ENCODE results near the gene IGSF9B.

IGSF9B gene

GRCh38 chr11:133934599-133935550 lies 21.9 kb downstream of the IGSF9B start:
- no peak for FAIRE-seq

- no peak for FAIRE-seq
These were observed 22.7 kb downstream of the IGSF9B start for GRCh38 chr11:133934096-133934495.

DNA sequence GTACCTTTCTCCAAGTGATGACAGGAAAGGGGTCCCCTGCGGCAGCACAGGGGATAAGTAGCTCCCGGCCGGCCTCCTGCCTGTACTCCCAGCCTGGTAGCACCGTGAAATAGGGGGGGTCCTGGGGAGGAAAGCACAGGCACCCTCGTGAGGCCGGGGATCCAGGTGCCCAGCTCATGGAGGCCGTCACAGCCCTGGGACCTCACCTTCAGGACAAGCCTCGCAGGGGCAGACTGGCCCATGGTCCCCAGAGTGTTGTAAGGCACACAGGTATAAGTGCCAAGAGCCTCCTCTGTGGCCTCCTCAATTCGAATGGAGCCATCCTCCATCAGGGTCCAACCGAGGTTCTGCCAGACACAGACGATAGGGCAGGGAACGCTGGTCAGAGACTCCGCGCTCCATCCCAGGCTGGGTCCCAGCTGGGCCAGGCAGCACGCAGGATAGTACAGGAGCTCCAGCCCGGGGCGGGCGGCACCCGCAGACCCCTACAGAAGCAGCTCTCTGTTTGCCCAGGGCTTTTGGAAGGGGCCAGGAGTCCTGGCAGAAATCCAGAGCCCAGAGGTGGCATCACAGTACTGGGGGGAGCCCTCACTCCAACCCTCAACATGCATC lies 25.2 kb downstream of the IGSF9B start:
- no peak for FAIRE-seq

GRCh38 chr11:133930767-133931448 lies 25.9 kb downstream of the IGSF9B start:
- FAIRE-seq, result no peak

GRCh38 chr11:133930053-133930766 lies 26.6 kb downstream of the IGSF9B start:
- FAIRE-seq, result no peak

DNA sequence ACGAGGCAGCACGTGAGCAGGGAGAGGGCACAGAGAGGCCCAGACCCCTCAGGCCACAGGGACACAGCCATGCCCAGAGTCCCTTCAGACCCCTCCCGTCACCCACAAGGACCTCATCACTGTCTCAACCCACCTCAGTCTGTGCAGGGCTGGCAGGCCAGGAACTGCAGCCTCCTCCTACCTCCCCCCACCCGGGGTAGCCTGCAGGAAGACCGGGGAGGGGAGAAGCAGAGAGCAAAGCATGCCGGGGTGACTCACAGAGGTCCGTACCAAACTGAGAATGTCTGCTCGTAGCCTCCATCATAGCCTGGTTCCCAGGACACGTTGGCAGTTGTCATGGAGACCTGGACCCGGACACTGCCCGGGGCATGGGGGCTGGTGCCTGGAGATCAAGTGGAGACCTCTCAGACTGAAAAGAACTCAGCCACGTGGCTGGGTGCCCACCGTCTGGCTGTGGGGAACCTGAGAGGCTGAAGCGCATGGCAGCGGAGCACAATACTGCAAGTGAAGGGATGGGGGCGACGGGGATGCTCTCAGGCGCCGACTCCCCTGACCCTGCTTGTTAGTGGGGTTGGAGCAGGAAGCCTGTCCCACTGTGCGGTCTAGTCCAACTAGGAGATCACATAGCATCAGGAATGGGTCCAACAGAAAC lies 27.2 kb downstream of the IGSF9B start:
- FAIRE-seq, result no peak

DNA sequence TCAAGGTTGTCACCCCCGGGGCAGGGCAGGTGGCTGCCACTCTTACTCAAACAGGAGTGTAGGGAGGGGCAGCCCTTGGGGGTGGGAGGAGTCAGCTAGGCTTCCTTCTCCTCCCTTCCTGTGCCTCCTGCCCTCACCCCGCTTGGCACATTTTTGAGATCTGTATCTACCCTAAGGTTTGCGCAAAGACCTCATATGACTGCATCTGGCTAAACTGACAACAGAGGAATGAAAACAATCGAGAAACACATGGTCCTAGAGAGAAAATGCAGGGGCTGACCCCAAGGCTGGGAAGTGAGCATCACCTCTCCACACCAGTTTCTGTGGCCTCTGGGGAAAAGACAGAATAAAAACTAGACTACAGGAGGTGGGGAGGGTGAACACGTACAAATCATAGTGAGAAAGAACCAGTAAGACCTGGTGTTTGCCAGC lies 28.1 kb downstream of the IGSF9B start:
- FAIRE-seq, result no peak

- no peak for FAIRE-seq
These were observed 28.8 kb downstream of the IGSF9B start for GRCh38 chr11:133927690-133928627.

- FAIRE-seq, result no peak
These were observed 30.1 kb downstream of the IGSF9B start for GRCh38 chr11:133926466-133927246.

DNA sequence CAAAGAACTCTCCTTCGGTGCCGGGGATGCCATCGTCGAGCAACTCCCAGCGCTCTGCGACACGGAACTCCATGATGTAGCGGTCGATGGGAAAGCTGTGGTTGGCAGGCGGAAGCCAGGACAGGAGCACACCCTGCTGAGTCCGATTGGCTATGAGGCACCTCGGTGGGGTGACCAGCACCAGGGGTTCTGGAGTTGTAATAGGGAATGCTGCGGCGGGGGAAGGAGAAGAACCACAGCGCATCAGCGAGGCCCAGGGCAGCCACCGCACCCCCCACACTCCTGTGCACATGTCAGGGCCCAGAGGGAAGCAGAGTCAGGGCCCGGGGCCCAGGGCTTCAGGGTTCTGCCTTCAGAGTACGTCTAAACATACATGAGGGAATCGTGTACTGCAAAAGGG lies 31.0 kb downstream of the IGSF9B start:
- FAIRE-seq, result no peak

GRCh38 chr11:133924661-133925060 lies 32.1 kb downstream of the IGSF9B start:
- no peak for FAIRE-seq

- no peak for FAIRE-seq
These were observed 34.5 kb downstream of the IGSF9B start for GRCh38 chr11:133922078-133922870.

GRCh38 chr11:133921513-133921912 lies 35.3 kb downstream of the IGSF9B start:
- FAIRE-seq, result no peak

- FAIRE-seq, result no peak
These were observed 35.7 kb downstream of the IGSF9B start for GRCh38 chr11:133921026-133921425.

DNA sequence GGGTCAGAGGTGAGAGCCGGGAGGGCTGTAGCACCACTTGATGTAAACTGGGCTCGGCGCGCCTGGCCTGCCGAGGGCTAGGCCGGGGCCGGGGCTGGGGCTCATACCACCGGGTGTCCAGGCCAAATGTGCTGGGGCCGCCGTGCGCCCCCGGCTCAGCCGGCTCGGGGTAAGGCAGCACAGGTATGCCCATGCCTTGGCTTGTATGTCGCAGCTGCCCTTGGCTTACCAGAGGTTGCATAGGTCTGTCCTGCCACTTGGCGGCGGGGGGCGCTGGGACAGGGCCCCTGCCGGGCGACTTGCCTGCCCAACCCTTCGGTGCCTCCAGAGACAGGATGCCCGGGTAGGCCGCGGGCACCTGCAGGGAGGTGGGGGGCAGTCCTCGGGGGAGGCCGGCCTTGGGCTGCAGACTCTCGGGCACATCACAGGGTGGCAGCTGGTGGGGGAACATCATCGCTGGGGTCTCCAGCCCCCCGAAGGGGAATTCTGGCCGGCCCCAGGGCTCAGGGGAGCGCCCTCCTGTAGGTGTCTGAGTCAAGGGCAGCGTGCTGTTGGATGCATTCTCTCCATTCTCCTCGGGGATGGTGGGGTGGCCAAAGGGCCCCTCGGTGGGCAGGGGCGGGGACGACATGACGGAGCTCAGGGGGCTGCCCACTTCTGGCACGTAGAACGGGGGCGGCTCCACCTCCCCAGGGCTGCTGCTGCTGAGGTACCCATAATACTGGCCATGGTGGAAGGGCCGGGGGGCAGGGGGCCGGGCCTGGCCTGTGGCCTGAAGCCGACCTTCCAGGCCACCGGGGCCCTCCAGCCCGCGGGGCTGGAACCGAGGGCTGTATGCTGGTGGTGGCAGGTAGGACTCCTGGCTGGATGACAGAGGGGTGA lies 36.4 kb downstream of the IGSF9B start:
- FAIRE-seq, result no peak

- FAIRE-seq, result no peak
These were observed 37.2 kb downstream of the IGSF9B start for GRCh38 chr11:133919330-133920108.

DNA sequence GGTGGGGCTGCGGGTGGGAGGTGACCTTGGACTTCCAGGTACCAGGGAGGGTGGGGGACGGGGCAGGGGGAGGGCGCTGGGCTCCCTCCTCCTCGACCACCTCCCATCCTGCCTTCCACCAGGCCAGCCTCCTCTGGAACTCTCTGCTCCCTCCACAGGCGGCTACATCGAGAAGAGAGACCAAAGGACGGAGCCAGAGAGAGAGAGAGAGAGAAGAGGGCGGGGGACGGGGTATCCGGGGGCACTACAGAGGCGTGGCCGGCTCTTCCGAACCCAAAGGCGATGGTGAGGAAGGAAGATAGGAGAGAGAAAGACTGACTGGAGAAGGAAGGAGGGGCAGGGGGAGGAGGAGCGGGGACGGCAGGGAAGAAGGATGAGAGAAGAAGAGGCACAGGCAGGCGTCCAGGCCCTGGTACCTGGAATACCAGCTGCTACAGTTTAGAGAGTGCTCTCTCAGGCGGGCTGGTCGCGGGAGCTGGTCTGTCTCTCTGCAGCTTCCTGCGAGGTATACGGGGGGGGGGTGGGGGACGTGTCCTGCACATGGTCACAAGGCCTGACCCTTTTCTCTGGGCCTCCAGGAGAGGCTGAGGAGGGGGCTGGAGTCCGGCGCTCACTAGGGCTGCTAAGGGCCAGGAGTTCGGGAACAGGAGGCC lies 38.0 kb downstream of the IGSF9B start:
- no peak for FAIRE-seq

Data from colon (tissue), 2 donors.